A549 (cell line): Measurements from ENCODE around the gene MERTK. TPM values are rescaled to one million over a fixed set of nuclear protein-coding genes. Genes with fewer than 3 reads are reported as not detected.
"Not testable (repeated sequence)": the region's sequence is repeated elsewhere in the genome, so short reads cannot be mapped to it uniquely, and the experiment has no call there.

Experiments
- ATAC-seq, 2 experiments: fragments of 200-7000 bp in 1 of 2; fragments of >200 bp in 1 of 2; cut with Nextera tagmentation in 1 of 2; cut with Tn5 transposase in 1 of 2; 3 replicates each; pipeline versions ENCODE4 v1.8.0 to v1.9.1; 2018 to 2020; ENCODE audit warnings: mild to moderate bottlenecking in 1 of 2, moderate library complexity in 1 of 2
- CTCF ChIA-PET: fragments of 300-600 bp; sonication (Branson Sonifier 250); formaldehyde crosslinking; extraction: SDS; loops from one replicate; lab custom pipeline; 2021; ENCODE audit warnings: antibody characterized with exemption, inconsistent platforms; lab: Yijun Ruan, JAX
- POLR2A ChIA-PET: fragments of 350-600 bp; formaldehyde crosslinking; extraction: SDS; loops from one replicate; lab custom pipeline; 2021; ENCODE audit warnings: antibody characterized with exemption, inconsistent platforms; lab: Yijun Ruan, JAX
- DNase-seq, 2 experiments: peaks; one replicate each; pipeline versions ENCODE4 v3.0.0 to v3.0.0-alpha.2; 2011 to 2016; ENCODE audit warnings: low read depth in 1 of 2, low spot score in 1 of 2
- FAIRE-seq: peaks from 2 replicates; lab custom pipeline; 2011; peaks lifted over from hg19 to GRCh38; lab: Jason Lieb, UNC
- H3K27ac ChIP-seq, 2 experiments: fragments of >200 bp; sonication (Bioruptor Twin); formaldehyde crosslinking; 3 replicates each; pipeline ENCODE4 v1.5.1; 2016 to 2017
- H3K4me1 ChIP-seq: fragments of >200 bp; sonication (Bioruptor Twin); formaldehyde crosslinking; 3 replicates; pipeline ENCODE4 v1.6.1; 2016
- H3K4me2 ChIP-seq: fragments of >200 bp; sonication (Bioruptor Twin); formaldehyde crosslinking; 3 replicates; pipeline ENCODE4 v1.6.1; 2016
- H3K4me3 ChIP-seq: fragments of >200 bp; sonication (Bioruptor Twin); formaldehyde crosslinking; 3 replicates; pipeline ENCODE4 v1.5.1; 2016
- H3K9me3 ChIP-seq: fragments of >200 bp; sonication (Bioruptor Twin); formaldehyde crosslinking; 3 replicates; pipeline ENCODE4 v1.6.1; 2016
- BCL3 ChIP-seq: fragments of >200 bp; sonication (Bioruptor Twin); formaldehyde crosslinking; IDR thresholded peaks from 3 replicates; pipeline ENCODE4 v1.6.1; 2016
- BHLHE40 ChIP-seq: IDR thresholded peaks from 2 replicates; pipeline ENCODE4 v1.6.1; 2012; ENCODE audit warnings: low read depth, low read length, inconsistent platforms
- CHD4 ChIP-seq: fragments of 200-600 bp; sonication (generic); IDR thresholded peaks from 2 replicates; pipeline ENCODE4 v1.6.1; 2016; ENCODE audit warnings: antibody characterized with exemption, mild to moderate bottlenecking, borderline replicate concordance
- CTCF ChIP-seq: fragments of >200 bp; sonication (Bioruptor Twin); formaldehyde crosslinking; IDR thresholded peaks from 3 replicates; pipeline ENCODE4 v1.5.1; 2016
- E2F6 ChIP-seq: IDR thresholded peaks from 2 replicates; pipeline ENCODE4 v1.6.1; 2012; ENCODE audit warnings: low read depth, borderline replicate concordance
- EHMT2 ChIP-seq: fragments of 200-600 bp; sonication (generic); IDR thresholded peaks from 2 replicates; pipeline ENCODE4 v1.6.1; 2016; ENCODE audit warnings: antibody characterized with exemption, low read depth, mild to moderate bottlenecking, moderate library complexity
- EP300 ChIP-seq, 2 experiments: fragments of >200 bp; sonication (Bioruptor Twin); formaldehyde crosslinking; IDR thresholded peaks; 2 replicates in 1 of 2; 3 replicates in 1 of 2; pipeline ENCODE4 v1.6.1; 2016 to 2017
- GATA3 ChIP-seq: IDR thresholded peaks from 2 replicates; pipeline ENCODE4 v1.6.1; 2012; ENCODE audit warnings: borderline replicate concordance
- HES2 ChIP-seq: fragments of >200 bp; sonication (Bioruptor Twin); formaldehyde crosslinking; IDR thresholded peaks from 2 replicates; pipeline ENCODE4 v1.6.1; 2016
- HOXB5 ChIP-seq: fragments of 250-450 bp; sonication (Bioruptor Pico); IDR thresholded peaks from 2 replicates; pipeline ENCODE4 v1.5.0; 2020; ENCODE audit warnings: mild to moderate bottlenecking, moderate library complexity
- JUN ChIP-seq, 2 experiments: fragments of >200 bp; sonication (Bioruptor Twin); formaldehyde crosslinking; IDR thresholded peaks; 2 replicates in 1 of 2; 3 replicates in 1 of 2; pipeline ENCODE4 v1.6.1; 2016 to 2017
- KDM5A ChIP-seq: fragments of 200-600 bp; sonication (generic); IDR thresholded peaks from 2 replicates; pipeline ENCODE4 v1.6.1; 2016; ENCODE audit warnings: antibody characterized with exemption, mild to moderate bottlenecking
- MAFK ChIP-seq: fragments of 450-650 bp; IDR thresholded peaks from 2 replicates; pipeline ENCODE4 v1.6.1; 2014; ENCODE audit not compliant: partially characterized antibody
- MAX ChIP-seq: IDR thresholded peaks from 2 replicates; pipeline ENCODE4 v1.6.1; 2012
- POLR2A ChIP-seq: IDR thresholded peaks from 2 replicates; pipeline ENCODE4 v1.6.1; 2012; ENCODE audit warnings: mild to moderate bottlenecking, low read length
- POLR2AphosphoS2 ChIP-seq: conservative IDR thresholded peaks from 2 replicates; pipeline ENCODE4 v1.6.1; 2012; ENCODE audit warnings: low read length, improper control_type of control experiment, inconsistent platforms
- RARB ChIP-seq: fragments of 250-450 bp; sonication (Bioruptor Pico); IDR thresholded peaks from 2 replicates; pipeline ENCODE4 v1.8.0; 2021; ENCODE audit warnings: mild to moderate bottlenecking, moderate library complexity
- REST ChIP-seq: fragments of 200-600 bp; sonication (generic); IDR thresholded peaks from 2 replicates; pipeline ENCODE4 v1.6.1; 2016; ENCODE audit warnings: antibody characterized with exemption, mild to moderate bottlenecking, moderate library complexity
- RNF2 ChIP-seq: fragments of 200-600 bp; sonication (generic); IDR thresholded peaks from 2 replicates; pipeline ENCODE4 v1.6.1; 2016; ENCODE audit warnings: low read depth, mild to moderate bottlenecking, antibody characterized with exemption, moderate library complexity, borderline replicate concordance
- USF2 ChIP-seq: fragments of 450-650 bp; IDR thresholded peaks from 2 replicates; pipeline ENCODE4 v1.6.1; 2014; ENCODE audit warnings: antibody characterized with exemption
- WGBS: methylation state at CpG from one replicate; pipeline ENCODE4 v1.1.6; 2017; ENCODE audit errors: missing lambda C conversion rate; 5-methylcytosine and 5-hydroxymethylcytosine counted together
- polyA plus RNA-seq, 4 experiments: library from polyadenylated mRNA; depleted of rRNA in 3 of 4; stranded (reverse); fragments of >200 nt; fragmentation: RNase III in 1 of 4; extraction: RNeasy Plus Mini Kit Qiagen cat#74134 plus additional on column Dnase treatment in 1 of 4; gene quantifications; 2 replicates in 3 of 4; 3 replicates in 1 of 4; pipeline ENCODE4 v1.2.3, GENCODE V29; 2011 to 2017

Gene MERTK
- polyA plus RNA-seq, 2 of the 4 experiments (the other 2 are of a cell fraction) = 1.4 to 4.0 TPM

GRCh38 chr2:111904726-111905474, 6.5 kb downstream of the MERTK start:
- WGBS = 89% methylated on average over 10 of the region's 10 CpGs
- ChIA-PET POLR2A (no interaction called here), CTCF (interaction anchor here (0.6 to 1.2 kb wide), 3 partner anchors 13 to 143 kb away, joined by 3 to 5 read pairs (median 3); no protein-coding TSS in a partner anchor)
- Histone ChIP-seq H3K27ac (no peak overlapping the region), H3K4me2 (no peak overlapping the region)
- no peak for ATAC-seq
- TF ChIP-seq EHMT2 = no peak
- no peak for TF ChIP-seq RARB
- TF ChIP-seq E2F6 = no peak
- no peak for TF ChIP-seq CTCF
- TF ChIP-seq RNF2 = no peak
- no peak for TF ChIP-seq CHD4
- no peak for TF ChIP-seq REST
- no peak for TF ChIP-seq GATA3
- no peak for TF ChIP-seq JUN (IDR thresholded peaks at IDR 0.05)
- TF ChIP-seq KDM5A = no peak
- TF ChIP-seq, all 56 proteins: peak for 0
- H3K4me3 ChIP-seq = no peak overlapping the region
- no peak for FAIRE-seq
- H3K4me1 ChIP-seq = no peaks in the 10 kb centered on the region; the same call in 2 of the 3 replicates
- no peak for DNase-seq
- H3K9me3 ChIP-seq = no peaks in the 10 kb centered on the region

- H3K4me2 ChIP-seq, DNase-seq, H3K9me3 ChIP-seq, H3K27ac ChIP-seq, H3K4me1 ChIP-seq, POLR2A ChIA-PET, FAIRE-seq, H3K4me3 ChIP-seq, ATAC-seq: not testable (repeated sequence)
- 83% methylated on average over 9 of the region's 9 CpGs for WGBS
- CTCF ChIA-PET = interaction anchor here (0.6 to 2.3 kb wide), 4 partner anchors 12 to 143 kb away, joined by 3 to 7 read pairs (median 4); no protein-coding TSS in a partner anchor
These were observed 7.1 kb downstream of the MERTK start for GRCh38 chr2:111905475-111905869.

- ATAC-seq = no peak
- WGBS = 77% methylated on average over 4 of the region's 4 CpGs
- no peak for FAIRE-seq
- DNase-seq = no peak
- no peaks in the 10 kb centered on the region for H3K9me3 ChIP-seq
- CTCF ChIA-PET = interaction anchor here (0.6 to 2.3 kb wide), 4 partner anchors 13 to 142 kb away, joined by 3 to 7 read pairs (median 6); no protein-coding TSS in a partner anchor
- H3K4me2 ChIP-seq = no peak overlapping the region
- no peaks in the 10 kb centered on the region; the same call in 2 of the 3 replicates for H3K4me1 ChIP-seq
- no peak overlapping the region for H3K27ac ChIP-seq
- POLR2A ChIA-PET = no interaction called here
- H3K4me3 ChIP-seq = no peak overlapping the region
- no peak for TF ChIP-seq RNF2
- TF ChIP-seq MAFK = no peak
- TF ChIP-seq BCL3 = no peak
- no peak for TF ChIP-seq MAX
- no peak for TF ChIP-seq HES2
- TF ChIP-seq JUN (IDR thresholded peaks at IDR 0.05) = no peak
- TF ChIP-seq E2F6 = no peak
- no peak for TF ChIP-seq BHLHE40
- no peak for TF ChIP-seq POLR2A
- no peak for TF ChIP-seq RARB
- no peak for TF ChIP-seq EP300 (IDR thresholded peaks at IDR 0.05)
- no peak for TF ChIP-seq HOXB5 (CRISPR knock-in tag)
- TF ChIP-seq USF2 = no peak
- TF ChIP-seq POLR2AphosphoS2 = no peak
These were observed 7.8 kb downstream of the MERTK start for GRCh38 chr2:111905990-111906735.
